Hepatocyte (in vitro differentiated cells): ENCODE measurements around the gene CORO2B.

Experiments
- CTCF ChIP-seq: fragments of 200-600 bp; sonication (generic); IDR thresholded peaks from 2 replicates; pipeline ENCODE4 v1.5.1; 2016; ENCODE audit warnings: antibody characterized with exemption, mild to moderate bottlenecking; ENCODE audit not compliant: poor library complexity
- EZH2 ChIP-seq: fragments of 200-600 bp; sonication (generic); IDR thresholded peaks from 2 replicates; pipeline ENCODE4 v1.6.1; 2016; ENCODE audit warnings: antibody characterized with exemption, mild to moderate bottlenecking, borderline replicate concordance
- EZH2phosphoT487 ChIP-seq: fragments of 200-600 bp; sonication (generic); IDR thresholded peaks from one replicate; pipeline ENCODE4 v1.6.1; 2018; ENCODE audit warnings: antibody characterized with exemption, mild to moderate bottlenecking, low read depth, moderate library complexity; ENCODE audit not compliant: unreplicated experiment, severe bottlenecking

GRCh38 chr15:68556139-68556990, 22.4 kb upstream of the CORO2B start:
- TF ChIP-seq EZH2 = no peak
- no peak for TF ChIP-seq CTCF
- TF ChIP-seq EZH2phosphoT487 = no peak
